GM19351 (cell line): ENCODE measurements around the gene CLDN19.
"Not testable (repeated sequence)": the region's sequence is repeated elsewhere in the genome, so short reads cannot be mapped to it uniquely, and the experiment has no call there.

Experiments
- ATAC-seq: cut with Tn5 transposase; IDR thresholded peaks from one replicate; pipeline ENCODE4 v1.9.1; 2021; ENCODE audit warnings: mild to moderate bottlenecking, moderate library complexity; ENCODE audit not compliant: unreplicated experiment

Gene CLDN19

GRCh38 chr1:42714441-42714840, 25.6 kb downstream of the CLDN19 start:
- not testable (repeated sequence) for ATAC-seq

GRCh38 chr1:42713293-42713692, 26.7 kb downstream of the CLDN19 start:
- ATAC-seq = no peak

GRCh38 chr1:42712808-42713207, 27.2 kb downstream of the CLDN19 start:
- not testable (repeated sequence) for ATAC-seq

GRCh38 chr1:42703888-42704464, 36.1 kb downstream of the CLDN19 start:
- ATAC-seq = no peak

- no peak for ATAC-seq
Observed at GRCh38 chr1:42700006-42700405, 40.0 kb downstream of the CLDN19 start.

GRCh38 chr1:42698081-42698813, 41.8 kb downstream of the CLDN19 start:
- ATAC-seq = no peak

DNA sequence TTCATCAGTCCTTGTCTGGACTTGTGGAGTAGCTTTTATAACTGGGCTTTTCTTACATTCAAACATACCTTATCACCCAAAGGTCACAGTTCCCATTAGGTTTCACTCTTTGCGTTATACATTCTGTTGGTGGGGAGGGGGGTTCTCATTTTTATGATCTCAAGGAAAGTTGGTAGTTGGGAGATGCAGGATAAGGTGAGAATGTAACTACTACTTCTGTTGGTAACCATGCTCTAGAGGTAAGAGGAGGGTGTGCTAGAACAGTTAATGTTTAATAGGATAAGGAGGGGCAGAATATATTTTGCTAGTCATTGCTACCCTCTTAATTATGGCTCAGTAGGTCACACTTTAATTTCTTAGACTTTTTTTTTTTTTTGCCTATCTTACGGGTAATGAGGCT, 47.1 kb downstream of the CLDN19 start:
- ATAC-seq = no peak

GRCh38 chr1:42692461-42692860, 47.6 kb downstream of the CLDN19 start:
- no peak for ATAC-seq

- ATAC-seq = no peak
Observed at GRCh38 chr1:42691157-42691498, 48.9 kb downstream of the CLDN19 start.

GRCh38 chr1:42690477-42691156, 49.4 kb downstream of the CLDN19 start:
- ATAC-seq = no peak

GRCh38 chr1:42689912-42690311, 50.1 kb downstream of the CLDN19 start:
- no peak for ATAC-seq

DNA sequence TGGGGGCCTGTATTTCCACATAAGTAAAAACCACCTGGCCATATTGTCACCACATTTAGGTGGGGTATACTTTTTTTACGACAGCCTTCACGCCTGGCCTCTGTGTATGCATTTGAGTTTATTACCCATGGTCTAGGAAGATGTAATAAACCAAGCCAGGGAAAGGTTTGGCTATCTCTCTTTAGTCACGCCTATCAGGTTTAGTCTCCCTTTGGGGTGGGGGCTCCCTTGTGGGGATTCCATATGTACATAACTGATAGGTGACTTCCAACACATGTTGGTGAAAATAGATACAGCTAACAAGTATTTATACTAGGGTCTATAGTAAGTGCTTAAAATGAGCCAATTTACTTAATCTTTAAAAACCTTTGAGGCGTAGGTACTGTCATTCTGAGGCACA, 53.6 kb downstream of the CLDN19 start:
- ATAC-seq = no peak

DNA sequence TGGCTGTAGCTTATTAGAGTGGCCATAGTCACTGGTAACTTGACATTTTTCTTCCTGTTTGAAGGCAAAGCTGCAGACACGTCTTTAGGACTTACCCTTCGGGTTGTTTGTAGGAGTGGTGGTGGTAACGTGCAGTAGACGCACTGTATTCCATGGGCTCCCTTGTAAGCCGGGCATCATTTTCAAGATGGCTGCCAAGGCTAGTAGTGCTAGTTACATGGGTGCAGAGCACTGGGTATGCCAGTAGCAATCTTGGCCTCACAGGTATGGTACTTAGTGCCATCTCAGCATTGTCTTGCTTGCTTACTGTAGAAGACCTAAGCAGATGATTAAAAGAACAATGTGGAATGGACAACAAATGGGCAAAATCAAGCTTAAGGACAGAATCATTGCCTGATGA, 55.9 kb downstream of the CLDN19 start:
- no peak for ATAC-seq
